Osteoblast (primary cell): Measurements from ENCODE around the gene TMCO6. TPM values are rescaled to one million over a fixed set of nuclear protein-coding genes. Genes with fewer than 3 reads are reported as not detected.
A peak's percentile ranks its signal among the peaks of the same experiment; 100 is the strongest.
"Not testable (repeated sequence)": the region's sequence is repeated elsewhere in the genome, so short reads cannot be mapped to it uniquely, and the experiment has no call there.

Experiments used
- DNase-seq: peaks from one replicate; pipeline ENCODE4 v3.0.0; 2011; ENCODE audit warnings: low spot score, mixed read lengths; ENCODE audit not compliant: insufficient read length; ENCODE audit errors: missing footprints
- H2AFZ ChIP-seq: 2 replicates; pipeline ENCODE4 v1.6.0; 2011; ENCODE audit warnings: mild to moderate bottlenecking, low read length
- H3K27ac ChIP-seq: 2 replicates; pipeline ENCODE4 v1.5.1; 2011; ENCODE audit warnings: mild to moderate bottlenecking, low read depth, low read length, moderate library complexity
- H3K27me3 ChIP-seq: 2 replicates; pipeline ENCODE4 v1.6.0; 2012; ENCODE audit warnings: mild to moderate bottlenecking, control low read depth, inconsistent platforms, low read length, moderate library complexity; ENCODE audit not compliant: insufficient read depth
- H3K36me3 ChIP-seq: 2 replicates; pipeline ENCODE4 v1.5.1; 2011; ENCODE audit warnings: mild to moderate bottlenecking, low read length, control low read depth, moderate library complexity; ENCODE audit not compliant: insufficient read depth
- H3K4me1 ChIP-seq: 2 replicates; pipeline ENCODE4 v1.5.1; 2011; ENCODE audit warnings: mild to moderate bottlenecking, low read length, control low read depth, moderate library complexity; ENCODE audit not compliant: insufficient read depth
- H3K4me2 ChIP-seq: 2 replicates; pipeline ENCODE4 v1.6.0; 2011; ENCODE audit warnings: mild to moderate bottlenecking, low read length; ENCODE audit not compliant: insufficient read depth
- H3K4me3 ChIP-seq: fragments of 200-600 bp; sonication (generic); 3 replicates; pipeline ENCODE4 v1.5.1; 2012; ENCODE audit warnings: mild to moderate bottlenecking, low read length, inconsistent platforms; ENCODE audit not compliant: insufficient read depth
- H3K79me2 ChIP-seq: 2 replicates; pipeline ENCODE4 v1.6.0; 2012; ENCODE audit warnings: mild to moderate bottlenecking, low read length, control low read depth, inconsistent platforms; ENCODE audit not compliant: insufficient read depth
- H3K9me3 ChIP-seq: 2 replicates; pipeline ENCODE4 v1.5.1; 2011; ENCODE audit warnings: low read depth, low read length, control low read depth
- H4K20me1 ChIP-seq: 2 replicates; pipeline ENCODE4 v1.6.0; 2012; ENCODE audit warnings: mild to moderate bottlenecking, low read length, control low read depth; ENCODE audit not compliant: insufficient read depth
- total RNA-seq: library from RNA; depleted of rRNA; stranded (reverse); fragments of >200 nt; gene quantifications from 2 replicates; pipeline ENCODE4 v1.2.3, GENCODE V29; 2012
- TF ChIP-seq, protein P1 (sequence below): IDR thresholded peaks from 2 replicates; pipeline ENCODE4 v1.5.1; 2011; ENCODE audit warnings: mild to moderate bottlenecking, low read depth, low read length, moderate library complexity; ENCODE audit errors: extremely low read depth

TMCO6 gene
- total RNA-seq, 1 donor = 8.3 TPM

- H3K36me3 ChIP-seq = no peaks in the 10 kb centered on the region
- no peaks in the 10 kb centered on the region for H4K20me1 ChIP-seq
- no peak overlapping the region for H3K4me2 ChIP-seq
- H2AFZ ChIP-seq = no peak overlapping the region
- H3K9me3 ChIP-seq = no peaks in the 10 kb centered on the region
- peaks cover 16% of the 10 kb centered on the region for H3K27me3 ChIP-seq
- TF ChIP-seq, protein P1, sequence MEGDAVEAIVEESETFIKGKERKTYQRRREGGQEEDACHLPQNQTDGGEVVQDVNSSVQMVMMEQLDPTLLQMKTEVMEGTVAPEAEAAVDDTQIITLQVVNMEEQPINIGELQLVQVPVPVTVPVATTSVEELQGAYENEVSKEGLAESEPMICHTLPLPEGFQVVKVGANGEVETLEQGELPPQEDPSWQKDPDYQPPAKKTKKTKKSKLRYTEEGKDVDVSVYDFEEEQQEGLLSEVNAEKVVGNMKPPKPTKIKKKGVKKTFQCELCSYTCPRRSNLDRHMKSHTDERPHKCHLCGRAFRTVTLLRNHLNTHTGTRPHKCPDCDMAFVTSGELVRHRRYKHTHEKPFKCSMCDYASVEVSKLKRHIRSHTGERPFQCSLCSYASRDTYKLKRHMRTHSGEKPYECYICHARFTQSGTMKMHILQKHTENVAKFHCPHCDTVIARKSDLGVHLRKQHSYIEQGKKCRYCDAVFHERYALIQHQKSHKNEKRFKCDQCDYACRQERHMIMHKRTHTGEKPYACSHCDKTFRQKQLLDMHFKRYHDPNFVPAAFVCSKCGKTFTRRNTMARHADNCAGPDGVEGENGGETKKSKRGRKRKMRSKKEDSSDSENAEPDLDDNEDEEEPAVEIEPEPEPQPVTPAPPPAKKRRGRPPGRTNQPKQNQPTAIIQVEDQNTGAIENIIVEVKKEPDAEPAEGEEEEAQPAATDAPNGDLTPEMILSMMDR = no peak
- H3K4me3 ChIP-seq = no peak overlapping the region
- no peaks in the 10 kb centered on the region for H3K79me2 ChIP-seq
- no peak overlapping the region for H3K27ac ChIP-seq
- DNase-seq = no peak
- no peaks in the 10 kb centered on the region for H3K4me1 ChIP-seq
Observed at GRCh38 chr5:140622301-140622700, 16.9 kb upstream of the TMCO6 start.

DNA sequence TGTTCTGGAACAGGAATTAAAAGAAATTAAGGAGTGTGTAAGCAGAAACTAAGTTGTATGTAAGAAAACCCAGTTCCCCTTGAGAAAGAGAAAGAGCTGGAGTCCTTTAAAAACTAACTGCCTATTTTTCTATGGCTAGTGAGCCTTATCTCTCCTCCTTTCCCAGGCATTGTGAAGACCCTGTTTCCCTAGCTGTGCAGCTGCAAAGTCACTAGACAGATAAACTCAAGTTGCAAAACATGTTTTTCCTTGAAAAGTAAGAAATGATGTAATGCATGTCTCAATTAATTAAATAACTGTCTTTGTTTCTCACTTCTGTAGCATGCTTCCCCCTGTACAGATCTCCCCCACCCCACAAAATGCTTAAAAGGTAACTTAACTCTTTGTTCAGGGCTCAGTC, 16.2 kb upstream of the TMCO6 start:
- H3K27me3 ChIP-seq = peaks cover 16% of the 10 kb centered on the region
- H3K79me2 ChIP-seq, H3K4me1 ChIP-seq, DNase-seq, H4K20me1 ChIP-seq, H2AFZ ChIP-seq, H3K9me3 ChIP-seq, H3K27ac ChIP-seq, H3K36me3 ChIP-seq, H3K4me3 ChIP-seq, H3K4me2 ChIP-seq: not testable (repeated sequence)

DNA sequence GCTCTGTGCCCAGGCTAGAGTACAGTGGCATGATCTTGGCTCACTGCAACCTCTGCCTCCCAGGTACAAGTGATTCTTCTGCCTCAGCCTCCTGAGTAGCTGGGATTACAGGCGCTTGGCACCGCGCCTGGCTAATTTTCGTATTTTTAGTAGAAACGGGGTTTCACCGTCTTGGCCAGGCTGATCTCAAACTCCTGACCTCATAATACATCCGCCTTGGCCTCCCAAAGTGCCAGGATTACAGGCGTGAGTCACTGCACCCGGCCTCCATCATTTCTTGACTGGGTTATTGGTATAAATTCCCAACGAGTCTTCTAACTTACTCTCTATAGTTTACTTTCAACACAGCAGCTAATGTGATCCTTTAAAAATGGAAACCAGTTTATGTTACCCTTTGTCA, 14.4 kb upstream of the TMCO6 start:
- not testable (repeated sequence) for H3K27ac ChIP-seq, H3K27me3 ChIP-seq, DNase-seq, H3K36me3 ChIP-seq, H3K79me2 ChIP-seq, H4K20me1 ChIP-seq, H3K4me3 ChIP-seq, H3K4me2 ChIP-seq, H3K4me1 ChIP-seq, H3K9me3 ChIP-seq, H2AFZ ChIP-seq

- H3K4me2 ChIP-seq = no peak overlapping the region
- no peaks in the 10 kb centered on the region for H4K20me1 ChIP-seq
- H3K4me3 ChIP-seq = no peak overlapping the region
- TF ChIP-seq, protein P1 = no peak
- H3K9me3 ChIP-seq = no peaks in the 10 kb centered on the region
- H3K27me3 ChIP-seq = peaks cover 7% of the 10 kb centered on the region
- H3K27ac ChIP-seq = no peak overlapping the region
- H3K79me2 ChIP-seq = no peaks in the 10 kb centered on the region
- DNase-seq = no peak
- H2AFZ ChIP-seq = no peak overlapping the region
- peaks cover 22% of the 10 kb centered on the region for H3K4me1 ChIP-seq
- no peaks in the 10 kb centered on the region for H3K36me3 ChIP-seq
Observed at GRCh38 chr5:140627972-140628371, 11.3 kb upstream of the TMCO6 start.

GRCh38 chr5:140628711-140629110, 10.5 kb upstream of the TMCO6 start:
- peak; percentile 64 for DNase-seq
- TF ChIP-seq, protein P1 = no peak

More at GRCh38 chr5:140628711-140629110, 10.5 kb upstream of the TMCO6 start:
- Histone ChIP-seq H3K4me3 (no peak overlapping the region), H3K27me3 (peaks cover 7% of the 10 kb centered on the region), H2AFZ (no peak overlapping the region), H3K79me2 (no peaks in the 10 kb centered on the region), H3K9me3 (no peaks in the 10 kb centered on the region), H4K20me1 (no peaks in the 10 kb centered on the region), H3K36me3 (no peaks in the 10 kb centered on the region), H3K4me2 (no peak overlapping the region), H3K4me1 (peaks cover 28% of the 10 kb centered on the region), H3K27ac (no peak overlapping the region)
